Duodenal mucosa (tissue), 2 donors: ENCODE data around the gene SLX4IP.

ENCODE experiments used
- H3K27ac ChIP-seq: one replicate; pipeline ENCODE4 v1.7.0; 2013; ENCODE audit warnings: low read depth, low read length
- H3K27me3 ChIP-seq, 2 donors: one replicate each; pipeline ENCODE4 v1.7.0; 2013; ENCODE audit warnings: low read length in 2 of 2, control low read depth in 1 of 2; ENCODE audit not compliant: insufficient read depth in 2 of 2, control insufficient read depth in 1 of 2
- H3K36me3 ChIP-seq, 2 donors: one replicate each; pipeline ENCODE4 v1.7.0; 2013; ENCODE audit warnings: low read length in 2 of 2, control low read depth in 1 of 2; ENCODE audit not compliant: insufficient read depth in 2 of 2, control insufficient read depth in 1 of 2
- H3K4me1 ChIP-seq, 2 donors: one replicate each; pipeline ENCODE4 v1.7.0; 2013; ENCODE audit warnings: low read length in 2 of 2, control low read depth in 1 of 2; ENCODE audit not compliant: insufficient read depth in 2 of 2, control insufficient read depth in 1 of 2
- H3K4me3 ChIP-seq, 2 donors: one replicate each; pipeline ENCODE4 v1.7.0; 2013; ENCODE audit warnings: low read length in 2 of 2, low read depth in 1 of 2
- H3K9ac ChIP-seq, 2 donors: one replicate each; pipeline ENCODE4 v1.7.0; 2013; ENCODE audit warnings: low read length in 2 of 2, low read depth in 1 of 2
- H3K9me3 ChIP-seq, 2 donors: one replicate each; pipeline ENCODE4 v1.7.0; 2013; ENCODE audit warnings: low read length in 2 of 2, control low read depth in 1 of 2; ENCODE audit not compliant: control insufficient read depth in 1 of 2

SLX4IP gene

DNA sequence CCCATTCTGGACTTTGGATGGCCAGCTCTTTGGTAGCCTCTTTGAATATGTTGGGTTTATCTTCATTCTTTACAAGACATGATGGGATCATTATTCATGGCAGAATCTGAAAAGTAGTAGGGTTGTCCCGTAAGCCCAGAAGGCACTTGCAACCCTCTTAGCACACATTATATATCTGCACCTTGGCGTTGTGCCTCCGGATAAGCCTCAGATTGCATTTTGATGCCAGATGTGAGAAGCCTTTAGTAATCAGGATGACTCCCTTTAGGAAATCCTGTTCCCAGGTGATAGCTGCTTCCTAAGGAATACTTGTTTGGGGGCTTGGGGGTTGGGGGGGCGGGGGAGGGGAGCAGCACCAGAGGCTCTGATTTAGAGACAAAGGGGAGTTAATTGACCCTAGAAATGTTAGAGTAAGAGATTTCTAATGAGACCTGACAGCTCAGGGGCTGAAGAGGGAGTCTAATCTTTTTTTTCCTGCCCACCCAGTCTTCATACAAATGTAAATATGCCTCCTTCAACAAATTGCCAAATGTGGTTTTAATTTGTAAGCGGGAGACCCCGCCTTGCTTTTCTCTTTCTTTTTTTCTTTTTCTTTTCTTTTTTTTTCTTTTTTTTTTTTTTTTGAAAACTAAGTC is 183.6 kb downstream of the SLX4IP start:
- Histone ChIP-seq H3K36me3 (no peaks in the 10 kb centered on the region), H3K4me3 (no peak overlapping the region), H3K9ac (no peak overlapping the region), H3K27ac (no peak overlapping the region), H3K9me3 (no peaks in the 10 kb centered on the region), H3K27me3 (no peaks in the 10 kb centered on the region), H3K4me1 (no peaks in the 10 kb centered on the region)

GRCh38 chr20:10619427-10619826 is 184.3 kb downstream of the SLX4IP start:
- Histone ChIP-seq H3K9me3 (no peaks in the 10 kb centered on the region), H3K27me3 (no peaks in the 10 kb centered on the region), H3K36me3 (no peaks in the 10 kb centered on the region), H3K4me1 (no peaks in the 10 kb centered on the region), H3K27ac (no peak overlapping the region), H3K4me3 (no peak overlapping the region), H3K9ac (no peak overlapping the region)

DNA sequence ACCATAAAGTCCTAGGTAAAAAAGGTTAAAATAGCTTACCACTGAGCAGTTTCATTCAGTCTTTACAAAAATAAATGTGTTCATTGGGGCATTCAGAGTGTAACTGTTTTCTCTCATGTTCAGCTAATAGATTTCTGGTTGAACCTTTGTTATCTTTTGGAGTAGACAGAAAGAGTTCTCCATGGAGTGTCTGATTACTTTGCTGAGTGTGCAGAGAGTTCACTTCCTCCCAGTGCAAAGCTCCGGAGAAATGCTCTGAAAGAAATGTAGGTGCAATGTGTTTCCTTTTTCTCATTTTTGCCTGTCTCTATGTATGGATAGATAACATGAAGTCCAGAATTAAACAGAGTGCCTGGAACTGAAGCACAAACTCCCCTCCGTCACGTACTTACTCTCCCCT is 186.0 kb downstream of the SLX4IP start:
- Histone ChIP-seq H3K4me3 (no peak overlapping the region), H3K4me1 (no peaks in the 10 kb centered on the region), H3K36me3 (no peaks in the 10 kb centered on the region), H3K9ac (no peak overlapping the region), H3K27ac (no peak overlapping the region), H3K9me3 (no peaks in the 10 kb centered on the region), H3K27me3 (no peaks in the 10 kb centered on the region)

DNA sequence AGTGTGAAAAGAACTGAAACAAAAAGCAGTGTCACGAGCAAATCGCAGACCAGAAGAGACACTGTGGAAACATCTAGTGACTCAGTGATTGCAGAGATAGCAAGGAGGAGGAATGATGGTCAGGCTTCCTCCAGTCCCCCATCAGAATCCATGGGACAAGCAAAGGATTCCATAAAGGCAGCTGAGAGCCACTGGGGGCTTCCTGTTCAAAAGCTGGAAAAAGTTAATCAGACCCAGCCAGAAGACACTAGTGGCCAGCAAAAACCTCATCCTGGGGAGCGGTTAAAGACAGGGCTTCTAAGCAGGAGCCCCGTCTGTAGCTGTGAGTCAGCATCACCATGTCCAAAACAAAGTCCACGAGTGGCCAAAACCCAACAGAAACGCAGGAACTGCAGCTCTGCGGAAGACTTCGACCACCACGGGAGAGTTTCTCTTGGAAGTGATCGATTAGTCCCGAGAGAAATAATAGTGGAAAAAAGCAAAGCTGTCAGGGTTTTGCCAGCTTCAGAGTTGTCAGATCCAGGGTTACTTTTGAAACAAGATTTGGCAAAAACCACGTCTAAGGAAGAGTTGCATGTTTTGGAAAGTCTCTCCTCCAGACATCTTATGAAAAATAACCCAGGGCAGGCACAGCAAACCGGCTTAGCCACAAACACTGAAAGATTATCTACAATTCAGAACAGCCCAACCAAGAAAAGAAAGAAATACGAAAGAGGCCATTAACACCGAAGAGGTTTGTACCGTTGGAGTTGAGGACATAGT is 187.7 kb downstream of the SLX4IP start:
- Histone ChIP-seq H3K9me3 (no peaks in the 10 kb centered on the region), H3K9ac (no peak overlapping the region), H3K4me3 (no peak overlapping the region), H3K27ac (no peak overlapping the region), H3K4me1 (no peaks in the 10 kb centered on the region), H3K36me3 (no peaks in the 10 kb centered on the region), H3K27me3 (no peaks in the 10 kb centered on the region)

DNA sequence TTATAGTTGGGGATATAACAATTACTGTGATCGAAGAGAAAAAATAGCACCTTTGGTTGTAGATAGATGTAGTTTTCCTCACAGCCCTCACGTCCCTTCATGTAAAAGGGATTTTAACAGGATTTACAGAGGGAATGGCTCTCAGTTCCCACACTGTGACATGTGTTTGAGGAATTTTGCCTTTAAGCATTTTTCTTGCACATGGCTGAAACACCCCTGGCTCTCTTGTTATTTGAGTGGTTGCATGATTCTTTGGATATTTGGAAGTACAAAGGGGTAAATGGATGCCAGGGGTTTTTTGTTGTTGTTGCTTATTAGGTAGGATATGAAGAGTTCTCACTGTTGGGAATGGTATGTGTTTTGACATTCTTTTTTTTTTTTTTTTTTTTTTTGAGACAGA is 190.5 kb downstream of the SLX4IP start:
- H3K27ac ChIP-seq, result no peak overlapping the region
- no peaks in the 10 kb centered on the region for H3K36me3 ChIP-seq
- H3K9me3 ChIP-seq, result no peaks in the 10 kb centered on the region
- H3K4me1 ChIP-seq, result no peaks in the 10 kb centered on the region
- no peak overlapping the region for H3K4me3 ChIP-seq
- no peaks in the 10 kb centered on the region for H3K27me3 ChIP-seq
- no peak overlapping the region for H3K9ac ChIP-seq

DNA sequence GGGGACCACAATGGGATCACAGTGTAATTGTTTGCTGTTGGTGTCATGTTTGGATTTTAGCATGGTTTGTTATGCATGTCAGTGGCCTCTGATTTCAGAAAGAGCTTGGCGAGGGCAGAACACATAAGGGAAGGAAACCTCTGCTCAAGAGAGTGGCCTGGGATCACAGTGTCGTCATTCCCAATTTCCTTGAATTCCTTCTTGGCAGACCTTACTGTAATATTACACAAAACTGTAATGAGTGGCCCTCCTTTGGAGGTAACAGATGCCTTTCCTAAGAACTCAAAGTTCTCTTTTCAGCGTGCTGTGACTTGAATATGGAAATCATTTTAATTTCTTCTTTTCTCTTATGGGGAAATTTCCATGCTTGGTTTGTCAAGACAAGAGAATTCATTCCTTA is 191.8 kb downstream of the SLX4IP start:
- no peaks in the 10 kb centered on the region for H3K27me3 ChIP-seq
- no peak overlapping the region for H3K27ac ChIP-seq
- no peaks in the 10 kb centered on the region for H3K36me3 ChIP-seq
- H3K9ac ChIP-seq, result no peak overlapping the region
- H3K4me1 ChIP-seq, result no peaks in the 10 kb centered on the region
- no peaks in the 10 kb centered on the region for H3K9me3 ChIP-seq
- no peak overlapping the region for H3K4me3 ChIP-seq

GRCh38 chr20:10629946-10630650 is 195.0 kb downstream of the SLX4IP start:
- H3K9ac ChIP-seq, result no peak overlapping the region
- no peaks in the 10 kb centered on the region for H3K36me3 ChIP-seq
- no peak overlapping the region for H3K4me3 ChIP-seq
- H3K4me1 ChIP-seq, result no peaks in the 10 kb centered on the region
- no peaks in the 10 kb centered on the region for H3K27me3 ChIP-seq
- H3K27ac ChIP-seq, result no peak overlapping the region
- no peaks in the 10 kb centered on the region for H3K9me3 ChIP-seq

DNA sequence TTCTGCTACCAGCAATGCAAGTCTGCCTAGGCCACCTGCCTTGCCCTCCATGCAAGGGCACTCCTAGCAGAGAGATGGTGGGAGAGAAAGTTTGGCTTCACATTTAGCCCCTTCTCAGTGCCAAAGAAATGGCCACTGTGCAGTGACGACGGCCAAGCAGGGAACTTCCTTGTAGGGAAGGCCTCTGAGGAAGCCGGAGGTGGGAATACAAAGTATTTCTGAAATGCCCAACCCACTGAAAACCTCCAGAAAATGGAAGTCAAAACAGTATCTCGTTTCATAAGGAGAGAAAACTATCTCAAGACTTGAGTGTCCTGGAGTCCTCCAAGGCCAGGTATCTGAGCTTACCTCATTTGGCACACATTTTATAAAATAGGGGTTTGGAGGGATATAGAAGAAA is 196.0 kb downstream of the SLX4IP start:
- Histone ChIP-seq H3K9ac (no peak overlapping the region), H3K36me3 (no peaks in the 10 kb centered on the region), H3K4me1 (peaks cover 0 to 6% of the 10 kb centered on the region in 2 donors), H3K27me3 (no peaks in the 10 kb centered on the region), H3K9me3 (no peaks in the 10 kb centered on the region), H3K4me3 (no peak overlapping the region), H3K27ac (no peak overlapping the region)

DNA sequence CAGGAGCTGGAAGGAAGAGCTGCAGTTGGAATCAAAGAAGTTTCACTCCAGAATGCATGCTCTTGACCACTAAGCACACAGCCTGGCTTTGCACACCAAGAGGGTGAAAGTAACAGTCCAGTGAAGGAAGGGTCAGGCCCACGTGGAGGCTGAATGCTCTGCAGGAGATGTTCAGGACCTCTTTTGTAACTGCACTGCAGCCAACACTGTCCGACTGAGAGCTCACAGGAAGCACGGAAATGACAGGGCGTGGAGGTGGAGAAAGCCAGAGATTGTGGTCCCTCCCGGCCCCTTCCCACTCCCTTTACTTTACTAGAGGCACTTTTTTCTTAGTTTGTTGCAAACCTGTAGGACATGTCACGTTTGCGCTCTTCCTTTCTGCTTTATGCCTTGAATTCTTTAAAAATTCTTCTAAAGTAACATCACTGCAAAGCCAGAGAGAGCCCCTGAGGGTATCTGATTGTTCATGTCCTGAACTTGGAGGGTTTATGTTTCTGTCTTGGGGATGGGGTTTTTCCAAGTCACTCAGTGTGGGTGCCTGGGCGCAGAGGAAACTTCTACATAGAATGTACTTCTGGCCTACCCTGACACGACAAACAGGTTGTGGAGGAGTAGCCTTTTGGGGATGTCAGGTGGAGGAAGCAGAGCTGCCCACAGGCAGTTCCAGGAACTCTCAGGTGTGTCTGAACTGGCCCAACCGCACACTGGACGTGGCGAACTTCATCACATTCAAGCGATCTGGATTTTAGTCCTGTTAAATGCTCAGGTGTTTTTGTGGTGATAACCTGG is 197.8 kb downstream of the SLX4IP start:
- no peak overlapping the region for H3K9ac ChIP-seq
- H3K9me3 ChIP-seq, result no peaks in the 10 kb centered on the region
- H3K27me3 ChIP-seq, result no peaks in the 10 kb centered on the region
- H3K4me1 ChIP-seq, result peaks cover 0 to 20% of the 10 kb centered on the region in 2 donors
- H3K36me3 ChIP-seq, result peaks cover 0 to 12% of the 10 kb centered on the region in 2 donors
- no peak overlapping the region for H3K27ac ChIP-seq
- H3K4me3 ChIP-seq, result no peak overlapping the region

DNA sequence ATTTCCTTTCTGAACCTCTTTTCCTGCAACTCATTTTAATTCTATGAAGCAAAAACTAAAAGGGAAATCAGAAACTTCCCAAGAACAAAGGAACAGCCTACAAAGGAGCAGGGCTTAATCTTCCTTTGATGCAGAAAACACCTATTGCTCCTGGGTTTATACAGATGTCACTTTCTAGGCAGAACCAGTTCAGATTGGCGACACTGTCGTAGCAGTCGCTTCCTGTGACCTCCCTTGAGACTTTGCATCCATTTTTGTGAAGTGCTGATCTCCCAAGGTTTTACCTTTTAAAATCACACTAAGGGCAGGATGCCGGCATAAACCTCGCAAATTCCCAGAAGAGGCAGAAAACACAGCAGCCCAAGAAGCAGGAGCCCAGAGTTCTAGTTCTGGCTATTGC is 198.6 kb downstream of the SLX4IP start:
- Histone ChIP-seq H3K4me1 (peaks cover 0 to 20% of the 10 kb centered on the region in 2 donors), H3K36me3 (peaks cover 0 to 16% of the 10 kb centered on the region in 2 donors), H3K27ac (no peak overlapping the region), H3K9ac (no peak overlapping the region), H3K4me3 (no peak overlapping the region), H3K9me3 (no peaks in the 10 kb centered on the region), H3K27me3 (no peaks in the 10 kb centered on the region)
